Neural cell (in vitro differentiated cells): ENCODE data around the gene BTN2A1.

Experiments
- EP300 ChIP-seq: fragments of 450-650 bp; conservative IDR thresholded peaks from 2 replicates; pipeline ENCODE4 v1.6.1; 2014; ENCODE audit warnings: antibody characterized with exemption, mild to moderate bottlenecking, moderate library complexity; ENCODE audit not compliant: poor library complexity, severe bottlenecking
- EZH2 ChIP-seq: fragments of 200-600, 300-800 bp; shearing (Covaris generic), sonication (generic); IDR thresholded peaks from 2 replicates; pipeline ENCODE4 v1.6.1; 2014; ENCODE audit warnings: antibody characterized with exemption, low read length, borderline replicate concordance, mild to moderate bottlenecking; ENCODE audit not compliant: insufficient read depth, poor library complexity, severe bottlenecking
- MXI1 ChIP-seq: fragments of 450-650 bp; conservative IDR thresholded peaks from 2 replicates; pipeline ENCODE4 v1.6.1; 2014; ENCODE audit warnings: antibody characterized with exemption, mild to moderate bottlenecking; ENCODE audit not compliant: poor library complexity, severe bottlenecking
- POLR2AphosphoS5 ChIP-seq: IDR thresholded peaks from 2 replicates; pipeline ENCODE4 v1.6.1; 2012
- RAD21 ChIP-seq: fragments of 450-650 bp; conservative IDR thresholded peaks from 2 replicates; pipeline ENCODE4 v1.6.1; 2014; ENCODE audit warnings: antibody characterized with exemption, mild to moderate bottlenecking, moderate library complexity
- TF ChIP-seq, protein P1 (sequence below): fragments of 450-650 bp; IDR thresholded peaks from 2 replicates; pipeline ENCODE4 v1.5.1; 2014; ENCODE audit warnings: antibody characterized with exemption, mild to moderate bottlenecking, moderate library complexity; ENCODE audit not compliant: poor library complexity, severe bottlenecking
- TF ChIP-seq, protein P2 (sequence below): IDR thresholded peaks from 2 replicates; pipeline ENCODE4 v1.6.1; 2012; ENCODE audit warnings: borderline replicate concordance

DNA sequence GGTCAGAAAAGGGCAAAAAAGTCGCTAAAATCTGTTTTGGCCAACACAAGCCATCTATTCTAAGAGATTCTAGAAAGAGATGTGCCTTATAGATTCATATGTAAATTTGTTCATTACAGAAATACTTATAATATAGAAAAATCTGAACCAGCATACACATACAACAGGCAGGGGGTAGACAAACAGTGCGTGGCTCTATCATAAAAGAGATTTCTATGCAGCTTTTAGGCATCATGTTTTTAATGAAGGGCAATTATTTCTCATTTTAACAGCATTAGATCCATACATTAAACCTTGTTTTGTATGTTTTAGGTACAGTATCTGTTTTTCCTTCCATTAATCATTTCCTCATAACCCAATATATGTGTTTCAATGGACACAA is 16.8 kb upstream of the BTN2A1 start:
- TF ChIP-seq, protein P1, sequence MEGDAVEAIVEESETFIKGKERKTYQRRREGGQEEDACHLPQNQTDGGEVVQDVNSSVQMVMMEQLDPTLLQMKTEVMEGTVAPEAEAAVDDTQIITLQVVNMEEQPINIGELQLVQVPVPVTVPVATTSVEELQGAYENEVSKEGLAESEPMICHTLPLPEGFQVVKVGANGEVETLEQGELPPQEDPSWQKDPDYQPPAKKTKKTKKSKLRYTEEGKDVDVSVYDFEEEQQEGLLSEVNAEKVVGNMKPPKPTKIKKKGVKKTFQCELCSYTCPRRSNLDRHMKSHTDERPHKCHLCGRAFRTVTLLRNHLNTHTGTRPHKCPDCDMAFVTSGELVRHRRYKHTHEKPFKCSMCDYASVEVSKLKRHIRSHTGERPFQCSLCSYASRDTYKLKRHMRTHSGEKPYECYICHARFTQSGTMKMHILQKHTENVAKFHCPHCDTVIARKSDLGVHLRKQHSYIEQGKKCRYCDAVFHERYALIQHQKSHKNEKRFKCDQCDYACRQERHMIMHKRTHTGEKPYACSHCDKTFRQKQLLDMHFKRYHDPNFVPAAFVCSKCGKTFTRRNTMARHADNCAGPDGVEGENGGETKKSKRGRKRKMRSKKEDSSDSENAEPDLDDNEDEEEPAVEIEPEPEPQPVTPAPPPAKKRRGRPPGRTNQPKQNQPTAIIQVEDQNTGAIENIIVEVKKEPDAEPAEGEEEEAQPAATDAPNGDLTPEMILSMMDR, result no peak
- TF ChIP-seq EP300 (no peak), POLR2AphosphoS5 (no peak), RAD21 (no peak), EZH2 (no peak), MXI1 (no peak)
- TF ChIP-seq, protein P2, sequence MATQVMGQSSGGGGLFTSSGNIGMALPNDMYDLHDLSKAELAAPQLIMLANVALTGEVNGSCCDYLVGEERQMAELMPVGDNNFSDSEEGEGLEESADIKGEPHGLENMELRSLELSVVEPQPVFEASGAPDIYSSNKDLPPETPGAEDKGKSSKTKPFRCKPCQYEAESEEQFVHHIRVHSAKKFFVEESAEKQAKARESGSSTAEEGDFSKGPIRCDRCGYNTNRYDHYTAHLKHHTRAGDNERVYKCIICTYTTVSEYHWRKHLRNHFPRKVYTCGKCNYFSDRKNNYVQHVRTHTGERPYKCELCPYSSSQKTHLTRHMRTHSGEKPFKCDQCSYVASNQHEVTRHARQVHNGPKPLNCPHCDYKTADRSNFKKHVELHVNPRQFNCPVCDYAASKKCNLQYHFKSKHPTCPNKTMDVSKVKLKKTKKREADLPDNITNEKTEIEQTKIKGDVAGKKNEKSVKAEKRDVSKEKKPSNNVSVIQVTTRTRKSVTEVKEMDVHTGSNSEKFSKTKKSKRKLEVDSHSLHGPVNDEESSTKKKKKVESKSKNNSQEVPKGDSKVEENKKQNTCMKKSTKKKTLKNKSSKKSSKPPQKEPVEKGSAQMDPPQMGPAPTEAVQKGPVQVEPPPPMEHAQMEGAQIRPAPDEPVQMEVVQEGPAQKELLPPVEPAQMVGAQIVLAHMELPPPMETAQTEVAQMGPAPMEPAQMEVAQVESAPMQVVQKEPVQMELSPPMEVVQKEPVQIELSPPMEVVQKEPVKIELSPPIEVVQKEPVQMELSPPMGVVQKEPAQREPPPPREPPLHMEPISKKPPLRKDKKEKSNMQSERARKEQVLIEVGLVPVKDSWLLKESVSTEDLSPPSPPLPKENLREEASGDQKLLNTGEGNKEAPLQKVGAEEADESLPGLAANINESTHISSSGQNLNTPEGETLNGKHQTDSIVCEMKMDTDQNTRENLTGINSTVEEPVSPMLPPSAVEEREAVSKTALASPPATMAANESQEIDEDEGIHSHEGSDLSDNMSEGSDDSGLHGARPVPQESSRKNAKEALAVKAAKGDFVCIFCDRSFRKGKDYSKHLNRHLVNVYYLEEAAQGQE, result no peak
